ES-I3 (cell line): ENCODE data around the gene C1orf21.

ENCODE experiments used
- H3K36me3 ChIP-seq: 2 replicates; pipeline ENCODE4 v1.6.1; 2013; ENCODE audit warnings: mild to moderate bottlenecking, low read length, control low read depth, moderate library complexity; ENCODE audit not compliant: insufficient read depth
- H3K4me1 ChIP-seq: 2 replicates; pipeline ENCODE4 v1.6.1; 2013; ENCODE audit warnings: mild to moderate bottlenecking, control low read depth, low read length; ENCODE audit not compliant: insufficient read depth
- H3K9ac ChIP-seq: 2 replicates; pipeline ENCODE4 v1.6.1; 2013; ENCODE audit warnings: low read depth, mild to moderate bottlenecking, low read length, moderate library complexity
- H3K9me3 ChIP-seq: 2 replicates; pipeline ENCODE4 v1.6.1; 2013; ENCODE audit warnings: mild to moderate bottlenecking, low read length, moderate library complexity; ENCODE audit not compliant: control insufficient read depth, insufficient read depth

Gene C1orf21

GRCh38 chr1:184531296-184531695 lies 144.5 kb downstream of the C1orf21 start:
- Histone ChIP-seq H3K9ac (no peak overlapping the region), H3K9me3 (no peaks in the 10 kb centered on the region), H3K4me1 (no peaks in the 10 kb centered on the region), H3K36me3 (no peaks in the 10 kb centered on the region)

- no peaks in the 10 kb centered on the region for H3K36me3 ChIP-seq
- no peaks in the 10 kb centered on the region for H3K9me3 ChIP-seq
- no peak overlapping the region for H3K9ac ChIP-seq
- H3K4me1 ChIP-seq, result no peaks in the 10 kb centered on the region
These were observed 145.4 kb downstream of the C1orf21 start for GRCh38 chr1:184532199-184532598.

- Histone ChIP-seq H3K36me3 (no peaks in the 10 kb centered on the region), H3K9me3 (no peaks in the 10 kb centered on the region), H3K4me1 (no peaks in the 10 kb centered on the region), H3K9ac (no peak overlapping the region)
These were observed 146.2 kb downstream of the C1orf21 start for GRCh38 chr1:184533049-184533448.

- H3K9me3 ChIP-seq, result no peaks in the 10 kb centered on the region
- no peak overlapping the region for H3K9ac ChIP-seq
- H3K4me1 ChIP-seq, result no peaks in the 10 kb centered on the region
- H3K36me3 ChIP-seq, result no peaks in the 10 kb centered on the region
These were observed 147.1 kb downstream of the C1orf21 start for GRCh38 chr1:184533915-184534314.

GRCh38 chr1:184534690-184535089 lies 147.9 kb downstream of the C1orf21 start:
- Histone ChIP-seq H3K9me3 (no peaks in the 10 kb centered on the region), H3K4me1 (no peaks in the 10 kb centered on the region), H3K36me3 (no peaks in the 10 kb centered on the region), H3K9ac (no peak overlapping the region)

- H3K9me3 ChIP-seq, result no peaks in the 10 kb centered on the region
- H3K4me1 ChIP-seq, result no peaks in the 10 kb centered on the region
- no peak overlapping the region for H3K9ac ChIP-seq
- no peaks in the 10 kb centered on the region for H3K36me3 ChIP-seq
These were observed 148.6 kb downstream of the C1orf21 start for GRCh38 chr1:184535191-184535970.

- H3K9ac ChIP-seq, result no peak overlapping the region
- no peaks in the 10 kb centered on the region for H3K36me3 ChIP-seq
- H3K4me1 ChIP-seq, result no peaks in the 10 kb centered on the region
- no peaks in the 10 kb centered on the region for H3K9me3 ChIP-seq
These were observed 149.6 kb downstream of the C1orf21 start for GRCh38 chr1:184536246-184536985.

- no peaks in the 10 kb centered on the region for H3K9me3 ChIP-seq
These were observed 152.8 kb downstream of the C1orf21 start for GRCh38 chr1:184539580-184539979.

GRCh38 chr1:184541537-184542152 lies 154.8 kb downstream of the C1orf21 start:
- Histone ChIP-seq H3K9me3 (no peaks in the 10 kb centered on the region), H3K4me1 (no peaks in the 10 kb centered on the region), H3K9ac (no peak overlapping the region), H3K36me3 (no peaks in the 10 kb centered on the region)

More at GRCh38 chr1:184539580-184539979, 152.8 kb downstream of the C1orf21 start:
- Histone ChIP-seq H3K36me3 (no peaks in the 10 kb centered on the region), H3K9ac (no peak overlapping the region), H3K4me1 (no peaks in the 10 kb centered on the region)

- no peaks in the 10 kb centered on the region for H3K4me1 ChIP-seq
- no peaks in the 10 kb centered on the region for H3K36me3 ChIP-seq
- H3K9me3 ChIP-seq, result no peaks in the 10 kb centered on the region
These were observed 155.5 kb downstream of the C1orf21 start for GRCh38 chr1:184542291-184542690.

GRCh38 chr1:184545601-184546000 lies 158.8 kb downstream of the C1orf21 start:
- no peaks in the 10 kb centered on the region for H3K9me3 ChIP-seq
- H3K9ac ChIP-seq, result no peak overlapping the region
- H3K4me1 ChIP-seq, result no peaks in the 10 kb centered on the region
- no peaks in the 10 kb centered on the region for H3K36me3 ChIP-seq

More at GRCh38 chr1:184542291-184542690, 155.5 kb downstream of the C1orf21 start:
- no peak overlapping the region for H3K9ac ChIP-seq

GRCh38 chr1:184552446-184552845 lies 165.6 kb downstream of the C1orf21 start:
- H3K4me1 ChIP-seq, result no peaks in the 10 kb centered on the region
- H3K36me3 ChIP-seq, result no peaks in the 10 kb centered on the region
- no peak overlapping the region for H3K9ac ChIP-seq
- H3K9me3 ChIP-seq, result no peaks in the 10 kb centered on the region

GRCh38 chr1:184553845-184554244 lies 167.0 kb downstream of the C1orf21 start:
- Histone ChIP-seq H3K4me1 (no peaks in the 10 kb centered on the region), H3K9me3 (no peaks in the 10 kb centered on the region), H3K36me3 (no peaks in the 10 kb centered on the region), H3K9ac (no peak overlapping the region)

GRCh38 chr1:184555665-184556641 lies 169.1 kb downstream of the C1orf21 start:
- Histone ChIP-seq H3K9me3 (no peaks in the 10 kb centered on the region), H3K36me3 (no peaks in the 10 kb centered on the region), H3K9ac (no peak overlapping the region), H3K4me1 (no peaks in the 10 kb centered on the region)
